WI38 (cell line): ENCODE results near the gene APBB1IP.
"Not testable (repeated sequence)": the region's sequence is repeated elsewhere in the genome, so short reads cannot be mapped to it uniquely, and the experiment has no call there.

Source experiments
- H3K4me3 ChIP-seq: 2 replicates; pipeline ENCODE4 v1.5.1; 2011; ENCODE audit warnings: low read depth, mild to moderate bottlenecking, control low read depth, low read length
- CTCF ChIP-seq: IDR thresholded peaks from 2 replicates; pipeline ENCODE4 v1.5.1; 2012; ENCODE audit warnings: low read depth, mild to moderate bottlenecking, control low read depth, low read length

Gene APBB1IP

GRCh38 chr10:26557641-26558014, 119.5 kb downstream of the APBB1IP start:
- H3K4me3 ChIP-seq = no peak overlapping the region
- no peak for TF ChIP-seq CTCF

GRCh38 chr10:26566525-26567350, 128.6 kb downstream of the APBB1IP start:
- 0 out of 2 replicates have a peak overlapping the region, but pooled peaks have one; percentile 20 for H3K4me3 ChIP-seq
- TF ChIP-seq CTCF = no peak

GRCh38 chr10:26567351-26567721, 129.2 kb downstream of the APBB1IP start:
- no peak for TF ChIP-seq CTCF
- no peak overlapping the region for H3K4me3 ChIP-seq

- no peak for TF ChIP-seq CTCF
Measured at GRCh38 chr10:26571655-26572054, 133.5 kb downstream of the APBB1IP start.

GRCh38 chr10:26573674-26574073, 135.5 kb downstream of the APBB1IP start:
- no peak overlapping the region for H3K4me3 ChIP-seq
- TF ChIP-seq CTCF = no peak

More at GRCh38 chr10:26571655-26572054, 133.5 kb downstream of the APBB1IP start:
- H3K4me3 ChIP-seq = no peak overlapping the region

- H3K4me3 ChIP-seq = no peak overlapping the region
- no peak for TF ChIP-seq CTCF
Measured at GRCh38 chr10:26574783-26575182, 136.6 kb downstream of the APBB1IP start.

- H3K4me3 ChIP-seq = not testable (repeated sequence)
Measured at GRCh38 chr10:26578371-26578770, 140.2 kb downstream of the APBB1IP start.
